ENCODE measurements around the gene ZBTB48.

DNA sequence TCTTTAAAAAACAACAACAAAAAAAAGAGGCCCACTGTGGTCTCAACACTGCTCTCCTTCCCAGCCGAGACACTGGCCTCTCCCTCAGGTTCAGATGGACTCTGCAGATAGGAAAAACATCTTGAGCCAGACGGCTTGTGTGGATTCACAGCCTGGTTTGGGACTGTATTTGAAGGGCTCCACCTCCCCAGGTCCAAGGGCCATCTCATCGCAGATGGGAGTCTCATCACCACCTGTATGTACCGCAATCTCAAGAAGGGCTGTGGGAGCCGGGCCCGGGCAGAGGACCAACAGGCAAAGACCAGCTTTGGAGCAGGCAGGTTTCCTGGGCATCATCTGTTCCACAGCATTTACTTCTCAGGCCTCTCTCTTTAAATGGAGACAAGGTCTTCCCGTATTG, 10.3 kb downstream of the ZBTB48 start:
- TF ChIP-seq USF1 (IDR thresholded peaks at IDR 0.05; ENCODE audit: borderline replicate concordance, low read depth), result no peak
- TF ChIP-seq CTCF (IDR thresholded peaks at IDR 0.05), result no peak
- TF ChIP-seq ZBTB33 (IDR thresholded peaks at IDR 0.05; ENCODE audit: borderline replicate concordance, low read depth), result no peak
- TF ChIP-seq NRF1 (IDR thresholded peaks at IDR 0.05; ENCODE audit: low read depth, low read length), result no peak
- no peak for TF ChIP-seq TCF12 (IDR thresholded peaks at IDR 0.05)
- TF ChIP-seq, protein P1, sequence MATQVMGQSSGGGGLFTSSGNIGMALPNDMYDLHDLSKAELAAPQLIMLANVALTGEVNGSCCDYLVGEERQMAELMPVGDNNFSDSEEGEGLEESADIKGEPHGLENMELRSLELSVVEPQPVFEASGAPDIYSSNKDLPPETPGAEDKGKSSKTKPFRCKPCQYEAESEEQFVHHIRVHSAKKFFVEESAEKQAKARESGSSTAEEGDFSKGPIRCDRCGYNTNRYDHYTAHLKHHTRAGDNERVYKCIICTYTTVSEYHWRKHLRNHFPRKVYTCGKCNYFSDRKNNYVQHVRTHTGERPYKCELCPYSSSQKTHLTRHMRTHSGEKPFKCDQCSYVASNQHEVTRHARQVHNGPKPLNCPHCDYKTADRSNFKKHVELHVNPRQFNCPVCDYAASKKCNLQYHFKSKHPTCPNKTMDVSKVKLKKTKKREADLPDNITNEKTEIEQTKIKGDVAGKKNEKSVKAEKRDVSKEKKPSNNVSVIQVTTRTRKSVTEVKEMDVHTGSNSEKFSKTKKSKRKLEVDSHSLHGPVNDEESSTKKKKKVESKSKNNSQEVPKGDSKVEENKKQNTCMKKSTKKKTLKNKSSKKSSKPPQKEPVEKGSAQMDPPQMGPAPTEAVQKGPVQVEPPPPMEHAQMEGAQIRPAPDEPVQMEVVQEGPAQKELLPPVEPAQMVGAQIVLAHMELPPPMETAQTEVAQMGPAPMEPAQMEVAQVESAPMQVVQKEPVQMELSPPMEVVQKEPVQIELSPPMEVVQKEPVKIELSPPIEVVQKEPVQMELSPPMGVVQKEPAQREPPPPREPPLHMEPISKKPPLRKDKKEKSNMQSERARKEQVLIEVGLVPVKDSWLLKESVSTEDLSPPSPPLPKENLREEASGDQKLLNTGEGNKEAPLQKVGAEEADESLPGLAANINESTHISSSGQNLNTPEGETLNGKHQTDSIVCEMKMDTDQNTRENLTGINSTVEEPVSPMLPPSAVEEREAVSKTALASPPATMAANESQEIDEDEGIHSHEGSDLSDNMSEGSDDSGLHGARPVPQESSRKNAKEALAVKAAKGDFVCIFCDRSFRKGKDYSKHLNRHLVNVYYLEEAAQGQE (IDR thresholded peaks at IDR 0.05; ENCODE audit: low read depth, low read length), result no peak

Data from SK-N-SH (cell line).